DMS53 treated with DMSO at 0.1 percent for 48 hours (cell line): ENCODE data around the gene VGLL3.
"Not testable (repeated sequence)": the region's sequence is repeated elsewhere in the genome, so short reads cannot be mapped to it uniquely, and the experiment has no call there.

Experiments
- DNase-seq: peaks from one replicate; lab custom pipeline; 2025; ENCODE audit not compliant: unreplicated experiment; lab: John Stamatoyannopoulos, UW

The VGLL3 gene

GRCh38 chr3:86990734-86991481 lies at the start of gene VGLL3:
VGLL3 (minus strand) TSS chr3:86991149; CDS start chr3:86990743, 406 bp downstream.
- no peak for DNase-seq

GRCh38 chr3:87037652-87038051 lies 46.7 kb upstream of the VGLL3 start:
- DNase-seq = no peak

GRCh38 chr3:87036671-87037070 lies 45.7 kb upstream of the VGLL3 start:
- no peak for DNase-seq

GRCh38 chr3:87035339-87035738 lies 44.4 kb upstream of the VGLL3 start:
- no peak for DNase-seq

- no peak for DNase-seq
Measured at GRCh38 chr3:87033205-87033604, 42.3 kb upstream of the VGLL3 start.

- no peak for DNase-seq
Measured at GRCh38 chr3:87025661-87026645, 35.0 kb upstream of the VGLL3 start.

GRCh38 chr3:87017370-87017769 lies 26.4 kb upstream of the VGLL3 start:
- not testable (repeated sequence) for DNase-seq

GRCh38 chr3:87009271-87009670 lies 18.3 kb upstream of the VGLL3 start:
- DNase-seq = no peak

GRCh38 chr3:87006844-87007439 lies 16.0 kb upstream of the VGLL3 start:
- DNase-seq = no peak

GRCh38 chr3:87004883-87005282 lies 13.9 kb upstream of the VGLL3 start:
- no peak for DNase-seq

- DNase-seq = no peak
Measured at GRCh38 chr3:87002346-87002745, 11.4 kb upstream of the VGLL3 start.

- no peak for DNase-seq
Measured at GRCh38 chr3:87001473-87002098, 10.6 kb upstream of the VGLL3 start.

- DNase-seq = no peak
Measured at GRCh38 chr3:87000940-87001339, 10.0 kb upstream of the VGLL3 start.

- no peak for DNase-seq
Measured at GRCh38 chr3:86998569-86998968, 7.6 kb upstream of the VGLL3 start.

- DNase-seq = no peak
Measured at GRCh38 chr3:86996261-86996955, 5.5 kb upstream of the VGLL3 start.

GRCh38 chr3:86995537-86995936 lies 4.6 kb upstream of the VGLL3 start:
- no peak for DNase-seq

- DNase-seq = no peak
Measured at GRCh38 chr3:86993704-86994103, 2.8 kb upstream of the VGLL3 start.

- no peak for DNase-seq
Measured at GRCh38 chr3:86991840-86992435, 989 bp upstream of the VGLL3 start.

- no peak for DNase-seq
Measured at GRCh38 chr3:86991482-86991815, 500 bp upstream of the VGLL3 start.

GRCh38 chr3:86990012-86990733 lies 776 bp downstream of the VGLL3 start:
- no peak for DNase-seq
